ENCODE data around the gene FGF12. TPM values are rescaled to one million over a fixed set of nuclear protein-coding genes. Genes with fewer than 3 reads are reported as not detected.

The FGF12 gene
- total and polyA plus RNA-seq, 2 of the 13 experiments (the other 11 are each of a cell fraction or from before 2014, with no cell fraction given): 0.07 TPM; not detected in 1

GRCh38 chr3:192273001-192273696 lies 454.2 kb downstream of the FGF12 start (continued):
- TF ChIP-seq CEBPZ (IDR thresholded peaks at IDR 0.05; ENCODE audit: low read length) (no peak), SKI (IDR thresholded peaks at IDR 0.05; ENCODE audit: partially characterized antibody) (no peak), NFE2 (CRISPR knock-in tag; IDR thresholded peaks at IDR 0.05) (no peak), ZFP62 (CRISPR knock-in tag; IDR thresholded peaks at IDR 0.05) (no peak), PRDM15 (CRISPR knock-in tag; IDR thresholded peaks at IDR 0.05) (no peak), NFRKB (IDR thresholded peaks at IDR 0.05) (no peak)

Measured in HepG2 (cell line).